22Rv1 (cell line): ENCODE results near the gene ETDB.

Experiments used
- H3K27ac ChIP-seq: fragments of 450-650 bp; 2 replicates; pipeline ENCODE4 v1.5.1; 2017
- ZFX ChIP-seq: fragments of 450-650 bp; IDR thresholded peaks from 2 replicates; pipeline ENCODE4 v1.6.1; 2017; ENCODE audit warnings: antibody characterized with exemption, borderline replicate concordance

ETDB gene

DNA sequence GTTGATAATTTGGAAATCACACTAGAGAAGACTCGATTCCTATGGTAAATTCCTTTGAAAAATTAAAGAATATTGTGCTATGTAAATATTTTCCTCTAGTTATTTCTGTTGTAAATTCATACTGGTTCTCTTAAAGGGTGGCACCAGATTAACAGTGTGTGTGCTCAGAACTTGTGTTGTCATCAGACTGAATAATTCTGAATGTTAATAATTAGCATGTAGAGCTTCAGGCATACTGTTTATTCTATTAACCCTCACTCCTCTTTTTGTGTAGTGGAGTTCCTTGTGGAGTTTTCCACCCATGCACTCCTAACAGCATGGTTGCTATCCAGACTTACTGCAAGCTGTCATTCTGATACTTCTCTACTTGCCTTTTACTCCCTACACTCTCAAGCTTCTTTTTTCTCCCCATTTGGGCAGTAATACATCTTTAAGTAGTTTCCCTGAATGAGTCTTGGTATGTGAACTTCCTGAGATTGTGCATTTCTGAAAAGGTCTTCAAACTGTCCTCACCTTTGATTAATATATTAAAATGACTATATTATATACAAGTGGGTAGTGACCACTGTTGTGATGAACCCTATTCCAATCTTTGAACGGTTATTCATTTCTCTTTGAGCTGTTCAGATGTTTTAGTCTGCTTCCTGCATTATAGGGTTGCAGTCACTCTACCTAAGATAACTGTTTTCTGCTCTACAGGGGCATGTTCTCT, 38.5 kb downstream of the ETDB start:
- H3K27ac ChIP-seq = no peak overlapping the region
- TF ChIP-seq ZFX = no peak
